GM12872 (cell line): ENCODE data around the gene ARHGEF1.

Experiments
- TF ChIP-seq, protein P1 (sequence below): IDR thresholded peaks from 3 replicates; pipeline ENCODE4 v1.5.1; 2011; ENCODE audit warnings: low read depth, mild to moderate bottlenecking, low read length, moderate library complexity; ENCODE audit not compliant: insufficient read depth

The ARHGEF1 gene

DNA sequence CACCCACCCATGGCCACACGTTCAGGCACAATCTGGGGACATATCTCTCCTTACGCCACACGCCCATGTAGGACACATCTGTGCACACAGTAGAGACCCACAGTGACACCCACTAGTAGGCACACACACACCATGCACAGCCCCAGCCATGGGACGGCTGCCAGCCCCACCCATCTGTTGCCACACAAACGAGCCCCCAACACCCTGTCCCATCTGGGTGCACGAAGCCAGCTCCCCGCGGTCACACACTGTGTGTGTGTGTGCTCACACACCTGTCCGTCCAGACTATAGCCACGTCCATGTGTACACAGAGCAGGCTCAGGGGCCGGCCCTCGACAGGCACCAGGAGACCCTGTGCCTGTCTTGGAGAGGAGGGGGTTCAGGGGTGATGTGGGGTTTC is 34.7 kb downstream of the ARHGEF1 start:
- TF ChIP-seq, protein P1, sequence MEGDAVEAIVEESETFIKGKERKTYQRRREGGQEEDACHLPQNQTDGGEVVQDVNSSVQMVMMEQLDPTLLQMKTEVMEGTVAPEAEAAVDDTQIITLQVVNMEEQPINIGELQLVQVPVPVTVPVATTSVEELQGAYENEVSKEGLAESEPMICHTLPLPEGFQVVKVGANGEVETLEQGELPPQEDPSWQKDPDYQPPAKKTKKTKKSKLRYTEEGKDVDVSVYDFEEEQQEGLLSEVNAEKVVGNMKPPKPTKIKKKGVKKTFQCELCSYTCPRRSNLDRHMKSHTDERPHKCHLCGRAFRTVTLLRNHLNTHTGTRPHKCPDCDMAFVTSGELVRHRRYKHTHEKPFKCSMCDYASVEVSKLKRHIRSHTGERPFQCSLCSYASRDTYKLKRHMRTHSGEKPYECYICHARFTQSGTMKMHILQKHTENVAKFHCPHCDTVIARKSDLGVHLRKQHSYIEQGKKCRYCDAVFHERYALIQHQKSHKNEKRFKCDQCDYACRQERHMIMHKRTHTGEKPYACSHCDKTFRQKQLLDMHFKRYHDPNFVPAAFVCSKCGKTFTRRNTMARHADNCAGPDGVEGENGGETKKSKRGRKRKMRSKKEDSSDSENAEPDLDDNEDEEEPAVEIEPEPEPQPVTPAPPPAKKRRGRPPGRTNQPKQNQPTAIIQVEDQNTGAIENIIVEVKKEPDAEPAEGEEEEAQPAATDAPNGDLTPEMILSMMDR, result no peak

DNA sequence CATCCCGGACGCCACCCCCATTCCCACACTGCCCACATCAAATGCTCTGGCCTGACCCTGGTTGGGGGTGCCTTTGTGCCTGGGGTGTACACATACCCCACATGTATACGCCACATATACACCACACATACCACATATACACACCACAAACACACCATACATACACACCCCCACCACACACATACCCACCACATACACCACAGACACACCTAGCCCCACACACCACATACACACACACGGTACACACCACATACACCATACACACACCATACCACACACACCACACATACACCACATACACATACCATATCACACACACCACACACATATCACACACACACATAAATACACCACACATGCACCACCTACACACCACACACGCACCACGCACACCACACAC is 35.1 kb downstream of the ARHGEF1 start:
- TF ChIP-seq, protein P1, result no peak

DNA sequence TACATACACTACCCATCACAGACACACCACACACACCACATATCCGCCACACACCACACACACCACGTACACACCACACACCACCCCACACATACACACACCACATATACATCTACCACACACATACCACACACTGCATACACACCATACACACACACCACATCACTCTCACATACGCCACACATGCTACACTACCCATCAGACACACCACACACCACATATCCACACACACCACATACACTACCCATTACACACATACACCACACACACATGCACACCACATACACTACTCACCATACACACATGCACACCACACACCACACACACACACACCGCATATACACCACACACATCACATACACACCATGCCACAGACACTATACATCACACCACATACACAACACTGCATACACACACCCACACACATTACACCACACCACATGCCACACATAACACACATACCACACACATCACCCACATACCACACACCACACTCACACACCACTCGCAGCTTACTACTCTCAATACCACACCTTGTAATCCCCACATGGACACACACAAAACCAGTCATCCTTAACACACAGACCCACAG is 35.8 kb downstream of the ARHGEF1 start:
- TF ChIP-seq, protein P1, result no peak

DNA sequence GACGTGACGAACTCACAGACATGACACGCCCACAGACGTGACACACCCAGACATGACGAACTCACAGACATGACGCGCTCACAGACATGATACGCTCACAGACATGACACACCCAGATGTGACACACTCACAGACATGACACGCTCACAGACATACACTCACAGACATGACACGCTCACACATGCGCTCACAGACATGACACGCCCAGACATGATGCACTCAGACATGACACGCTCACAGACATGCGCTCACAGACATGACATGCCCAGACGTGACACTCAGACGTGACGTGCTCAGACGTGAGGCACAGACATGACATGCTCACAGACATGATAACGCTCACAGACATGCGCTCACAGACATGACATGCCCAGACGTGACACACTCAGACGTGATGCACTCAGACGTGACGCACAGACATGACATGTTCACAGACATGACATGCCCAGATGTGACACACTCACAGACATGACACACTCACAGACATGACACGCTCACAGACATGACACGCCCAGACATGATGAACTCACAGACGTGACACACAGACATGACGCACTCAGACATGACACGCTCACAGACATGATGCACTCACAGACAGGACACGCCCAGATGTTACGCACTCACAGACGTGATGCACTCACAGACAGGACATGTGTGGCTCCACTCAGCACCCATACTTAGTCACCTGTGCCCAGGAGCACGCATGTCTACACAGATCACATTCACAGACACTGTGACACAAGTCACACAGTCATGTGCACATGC is 37.1 kb downstream of the ARHGEF1 start:
- TF ChIP-seq, protein P1, result no peak

DNA sequence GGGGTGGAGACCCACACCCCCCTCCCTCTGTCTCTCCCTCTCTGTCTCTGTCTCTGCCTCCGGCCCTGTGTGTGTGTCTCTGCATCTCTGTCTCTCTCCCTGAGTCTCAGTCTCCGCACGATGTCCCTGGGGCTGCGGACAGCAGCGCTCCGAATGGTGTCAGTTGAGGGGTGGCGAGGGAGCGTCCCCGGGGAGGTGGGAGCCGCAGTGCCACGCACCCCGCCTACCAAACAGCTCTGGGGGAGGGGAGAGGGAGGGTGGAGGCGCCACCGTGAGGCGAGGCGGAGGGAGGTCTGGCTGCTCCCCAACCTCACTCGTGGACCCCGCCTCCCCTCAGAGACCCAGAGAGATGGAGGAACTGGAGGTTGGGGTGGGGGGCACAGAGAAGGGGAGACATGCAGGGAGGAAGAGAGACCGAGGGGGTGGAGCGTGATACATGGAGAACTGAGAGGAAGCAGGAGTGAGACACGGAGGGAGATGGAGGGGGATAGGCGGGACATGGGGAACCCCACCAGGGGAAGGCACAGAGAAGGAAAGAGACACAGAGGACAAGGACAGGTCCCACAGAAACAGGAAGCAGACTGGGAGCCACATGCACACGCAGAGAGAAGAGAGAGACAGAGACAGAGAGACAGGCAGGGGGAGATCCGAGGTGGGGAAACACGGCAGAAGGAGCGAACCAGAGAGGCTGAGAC is 38.0 kb downstream of the ARHGEF1 start:
- TF ChIP-seq, protein P1, result no peak

DNA sequence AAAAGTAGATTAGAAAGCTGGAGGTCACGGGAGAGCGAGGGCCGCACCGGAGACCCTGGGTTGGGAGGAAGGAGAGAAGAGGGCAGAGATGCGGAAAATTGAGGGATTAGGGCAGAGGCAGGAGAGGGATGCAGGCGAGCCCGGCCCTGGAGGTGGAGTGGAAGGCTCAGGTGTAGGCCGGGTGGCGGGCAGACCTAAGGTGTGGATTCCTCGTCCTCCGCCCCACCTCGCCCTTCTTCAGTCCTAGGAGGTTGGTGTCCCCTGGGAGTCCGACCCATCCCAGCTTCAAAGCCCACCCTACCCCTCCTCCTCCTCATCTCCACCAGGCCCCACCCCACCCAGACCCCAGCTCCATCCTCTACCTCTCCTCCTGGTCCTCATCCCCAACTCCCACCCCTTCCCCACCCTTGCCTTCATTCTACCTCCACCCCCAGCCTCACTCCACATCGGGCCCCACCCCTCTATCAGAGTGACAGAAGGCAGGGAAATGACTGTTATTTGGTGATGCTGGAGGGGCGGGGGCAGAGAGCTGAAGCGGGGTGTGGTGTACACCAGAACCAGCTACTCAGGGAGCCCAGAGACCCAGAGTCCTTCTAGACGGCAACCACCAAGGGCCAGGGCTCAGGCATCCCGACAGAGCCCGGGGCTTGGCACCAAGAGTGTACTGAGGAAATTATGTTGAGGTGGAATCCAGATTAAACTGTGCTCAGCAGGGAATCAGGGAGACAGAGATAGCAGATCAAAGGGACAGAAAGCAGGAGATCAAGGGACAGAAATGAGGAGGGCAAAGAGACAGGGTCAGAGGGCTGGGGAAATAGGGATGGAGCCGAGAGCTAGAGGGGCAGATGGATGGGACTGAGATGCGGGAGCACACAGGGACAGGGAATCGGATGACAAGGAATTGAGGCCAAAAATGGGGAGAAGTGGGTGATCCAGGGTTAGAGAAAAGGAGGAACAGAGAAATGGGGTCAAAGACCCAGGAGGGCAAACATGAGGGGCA is 38.9 kb downstream of the ARHGEF1 start:
- TF ChIP-seq, protein P1, result no peak
